Colon (tissue), 2 donors: ENCODE results near the gene SF3A2.

Experiments used
- FAIRE-seq: peaks from 2 replicates; lab custom pipeline; 2012; peaks lifted over from hg19 to GRCh38; lab: Jason Lieb, UNC
- donor health status: control.
- donor health status: control.

SF3A2 gene

DNA sequence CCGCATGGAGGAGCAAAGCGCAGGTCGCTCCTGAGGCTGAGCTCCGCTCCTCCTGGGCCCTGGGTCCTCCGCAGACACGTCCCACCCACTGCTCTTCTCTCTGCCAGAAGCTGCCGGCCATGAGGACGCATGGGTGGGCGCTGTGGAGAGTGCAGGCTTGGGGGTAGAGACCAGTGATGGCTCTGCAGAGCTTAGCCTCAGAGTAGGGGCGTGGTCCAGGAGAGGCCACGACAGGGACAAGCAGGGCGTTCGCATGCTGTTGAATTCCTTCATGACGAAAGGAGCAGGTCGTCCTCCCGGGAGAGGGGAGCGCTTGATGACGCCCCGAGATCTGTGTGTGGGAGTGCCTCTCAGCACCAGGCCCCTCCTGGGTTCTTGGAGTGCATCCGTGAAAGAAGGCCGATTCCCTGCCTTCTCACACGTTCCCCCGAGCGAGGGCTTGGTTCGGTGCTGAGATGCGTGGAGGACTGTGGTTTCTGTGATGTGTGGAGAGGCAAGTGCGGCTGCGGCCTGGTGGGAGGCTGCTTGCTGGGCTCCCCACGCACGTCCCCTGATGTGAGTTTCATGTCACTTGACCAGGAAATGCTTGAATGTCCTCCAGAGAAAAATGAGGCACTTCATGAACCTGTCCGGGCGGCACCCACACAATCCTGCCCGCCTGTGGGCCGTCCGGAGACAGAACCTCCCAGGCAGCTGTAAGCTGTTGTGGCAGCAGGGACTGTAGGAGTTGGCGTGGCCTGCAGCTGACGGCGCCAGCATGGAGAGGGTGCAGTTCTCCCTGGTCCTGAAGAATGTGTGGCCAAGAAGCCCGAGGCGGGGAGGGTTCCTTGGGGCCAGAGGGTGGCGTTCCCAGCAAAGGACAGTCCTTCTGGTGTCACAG lies 4.5 kb downstream of the SF3A2 start:
- FAIRE-seq = no peak

DNA sequence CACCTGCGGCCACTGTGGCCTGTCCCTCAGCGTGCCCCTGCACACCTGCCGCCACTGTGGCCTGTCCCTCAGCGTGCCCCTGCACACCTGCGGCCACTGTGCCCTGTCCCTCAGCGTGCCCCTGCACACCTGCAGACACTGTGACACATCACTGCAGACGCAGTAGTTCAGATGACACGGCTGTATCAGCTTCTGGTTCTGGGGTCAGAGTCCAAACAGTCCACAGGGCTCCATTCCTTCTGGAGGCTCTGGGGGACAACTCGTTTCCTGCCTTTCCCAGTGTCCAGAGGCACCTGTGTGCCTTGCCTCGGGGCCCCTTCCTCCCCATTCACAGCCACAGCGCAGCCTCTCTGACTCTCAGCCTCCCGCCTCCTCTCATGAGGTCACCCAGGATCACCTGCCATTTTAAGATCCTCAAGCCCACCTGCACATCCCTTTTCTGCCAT lies 5.5 kb downstream of the SF3A2 start:
- FAIRE-seq = no peak

DNA sequence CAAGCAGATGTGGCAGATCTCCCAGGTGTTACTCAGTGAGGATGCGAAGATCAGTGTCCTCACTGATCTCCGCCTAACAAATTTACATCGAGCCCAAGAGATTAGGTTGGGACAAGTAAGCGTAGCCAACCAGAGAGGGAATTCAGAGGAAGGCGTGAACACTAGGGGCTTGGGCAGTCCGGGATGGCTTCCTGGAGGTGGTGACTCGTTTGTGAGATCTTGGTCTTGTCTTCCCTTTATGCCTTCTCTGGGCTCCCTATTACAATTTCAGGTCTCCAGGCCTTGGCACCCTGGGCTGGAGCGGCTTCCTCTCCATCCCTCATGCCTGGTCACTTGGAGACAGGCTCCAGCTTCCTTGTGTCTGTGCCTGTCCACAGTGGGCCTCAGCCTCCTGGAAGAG lies 6.2 kb downstream of the SF3A2 start:
- no peak for FAIRE-seq

DNA sequence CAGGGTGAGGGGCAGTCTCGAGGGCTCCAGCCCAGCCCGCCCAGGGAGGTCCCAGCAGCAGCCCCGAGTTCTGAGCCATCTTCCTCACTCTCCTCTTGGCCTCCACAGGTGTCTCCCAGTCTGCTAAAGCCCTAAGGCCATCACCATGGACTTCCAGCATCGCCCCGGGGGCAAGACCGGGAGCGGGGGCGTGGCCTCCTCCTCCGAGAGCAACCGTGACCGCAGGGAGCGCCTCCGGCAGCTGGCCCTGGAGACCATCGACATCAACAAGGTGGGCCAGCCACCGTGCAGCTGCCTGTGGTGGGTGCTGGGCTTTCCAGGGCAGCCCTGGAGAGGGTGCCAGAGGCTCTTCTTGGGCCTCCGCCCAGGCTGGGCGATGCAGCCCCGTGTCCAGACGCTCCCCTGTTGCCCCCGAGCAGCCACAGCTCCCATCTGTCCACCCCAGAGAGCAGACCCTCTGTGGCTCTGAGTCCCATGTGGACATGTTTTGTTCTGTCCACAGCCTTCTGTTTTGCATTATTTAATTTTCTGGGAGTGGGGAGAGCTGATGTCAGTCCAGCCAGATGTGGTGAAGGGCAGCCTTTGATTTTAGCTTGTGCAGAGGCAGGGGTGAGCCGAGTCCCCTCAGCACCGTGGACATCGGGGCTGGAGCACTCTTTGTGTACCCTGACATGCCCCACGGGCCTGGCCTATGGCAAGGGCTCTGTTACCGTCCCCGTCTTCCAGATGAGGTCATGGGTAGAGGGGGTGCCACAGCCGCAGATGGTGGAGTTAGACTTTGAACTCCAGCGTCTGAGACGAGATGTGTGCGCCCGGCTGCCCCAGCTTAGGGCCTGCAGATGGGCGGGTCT lies 6.9 kb downstream of the SF3A2 start:
- no peak for FAIRE-seq

DNA sequence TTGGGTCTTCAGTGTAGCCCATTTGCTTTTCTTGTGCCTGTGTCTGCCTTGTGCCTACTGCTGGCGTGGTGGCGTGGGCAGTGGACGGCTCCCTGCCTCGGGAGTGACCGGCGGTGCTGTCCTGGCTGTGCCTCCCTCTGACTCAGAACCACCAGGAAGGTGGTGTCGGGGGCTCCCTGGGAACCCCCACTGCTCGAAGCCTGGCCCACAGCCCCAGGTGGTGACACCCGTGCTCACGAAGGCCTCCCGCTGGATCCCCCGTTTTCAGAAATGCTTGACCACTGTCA lies 7.4 kb downstream of the SF3A2 start:
- no peak for FAIRE-seq

DNA sequence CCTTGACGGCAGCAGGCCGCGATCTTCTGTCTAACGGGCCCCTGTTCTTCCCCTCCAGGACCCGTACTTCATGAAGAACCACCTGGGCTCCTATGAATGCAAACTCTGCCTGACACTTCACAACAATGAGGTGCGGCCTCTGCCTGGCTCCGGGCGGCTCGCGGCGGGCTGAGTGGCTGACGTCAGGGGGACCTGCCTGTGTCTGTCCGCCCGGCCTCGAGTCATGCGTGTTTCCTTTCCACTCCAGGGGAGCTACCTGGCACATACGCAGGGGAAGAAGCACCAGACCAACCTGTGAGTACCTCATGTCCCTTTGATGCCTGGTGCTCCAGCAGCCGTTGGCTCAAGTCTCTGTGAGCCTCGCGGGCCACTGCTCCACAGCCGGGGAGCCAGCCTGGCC lies 7.9 kb downstream of the SF3A2 start:
- FAIRE-seq = no peak

DNA sequence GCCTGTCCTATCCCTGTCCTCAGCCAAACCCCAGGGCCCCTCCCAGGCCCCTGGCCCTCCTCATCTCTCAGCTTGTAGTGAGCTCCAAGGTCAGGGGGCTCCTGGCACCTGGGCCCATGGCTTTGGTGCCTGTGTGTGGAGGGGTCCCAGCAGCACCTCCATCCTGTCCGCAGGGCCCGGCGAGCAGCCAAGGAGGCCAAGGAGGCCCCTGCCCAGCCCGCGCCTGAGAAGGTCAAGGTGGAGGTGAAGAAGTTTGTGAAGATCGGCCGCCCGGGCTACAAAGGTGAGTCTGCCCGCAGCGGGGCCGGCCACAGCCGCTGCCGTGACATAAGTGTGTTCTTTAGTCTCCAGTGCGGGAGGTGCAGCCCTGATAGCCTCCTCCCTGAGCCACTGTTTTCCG lies 8.6 kb downstream of the SF3A2 start:
- FAIRE-seq = no peak

DNA sequence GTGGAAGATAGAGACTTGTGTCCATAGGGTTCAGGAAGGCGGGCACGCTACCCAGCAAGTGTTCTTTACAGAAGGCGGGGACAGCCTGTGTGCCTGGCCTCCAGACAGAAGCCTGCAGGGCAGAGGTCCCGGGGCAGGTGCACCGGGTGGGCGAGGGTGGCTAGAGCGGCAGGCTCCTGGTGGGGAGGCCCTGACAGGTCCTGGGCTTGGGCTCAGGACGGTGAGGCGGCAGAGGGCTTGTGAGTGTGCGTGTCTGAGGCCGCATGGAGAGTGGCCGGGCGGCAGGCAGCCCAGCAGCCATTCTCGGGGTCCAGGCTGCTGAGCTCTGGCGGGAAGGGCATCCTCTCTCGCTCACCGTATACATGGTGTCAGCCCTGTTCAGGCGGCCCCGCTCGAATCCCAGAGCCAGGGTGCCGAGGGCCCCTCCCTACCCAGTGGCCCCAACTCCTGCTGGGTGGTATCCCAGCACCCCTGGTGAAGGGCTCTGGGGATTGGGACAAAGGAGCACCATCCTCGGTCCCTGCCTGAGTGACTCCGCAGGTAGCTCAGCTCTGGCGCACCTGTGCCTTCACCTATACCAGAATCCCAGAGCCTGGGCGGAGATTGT lies 9.5 kb downstream of the SF3A2 start:
- FAIRE-seq = no peak

DNA sequence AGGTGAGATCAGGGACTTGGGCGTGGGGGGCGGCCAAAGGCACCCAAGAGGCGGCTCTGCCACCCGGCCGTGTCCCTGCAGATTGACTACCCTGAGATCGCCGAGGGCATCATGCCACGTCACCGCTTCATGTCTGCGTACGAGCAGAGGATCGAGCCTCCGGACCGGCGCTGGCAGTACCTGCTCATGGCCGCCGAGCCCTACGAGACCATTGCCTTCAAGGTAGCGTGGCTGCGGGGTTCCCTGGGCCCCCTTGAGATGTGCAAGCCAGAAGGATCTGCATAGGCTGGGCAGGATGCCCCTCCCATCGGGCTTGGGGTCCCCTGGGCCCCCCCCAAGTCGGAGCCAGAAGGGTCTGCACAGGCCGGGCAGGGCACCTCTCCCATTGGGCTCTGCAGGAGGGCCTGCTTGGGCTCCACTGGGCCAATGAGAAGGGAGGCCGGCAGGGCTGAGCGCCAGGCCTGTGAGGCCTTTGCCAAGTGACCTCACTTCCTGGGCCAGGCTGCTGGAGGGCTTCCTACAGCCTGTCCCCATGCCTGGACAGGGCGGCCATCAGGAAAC lies 10.3 kb downstream of the SF3A2 start:
- FAIRE-seq = no peak

DNA sequence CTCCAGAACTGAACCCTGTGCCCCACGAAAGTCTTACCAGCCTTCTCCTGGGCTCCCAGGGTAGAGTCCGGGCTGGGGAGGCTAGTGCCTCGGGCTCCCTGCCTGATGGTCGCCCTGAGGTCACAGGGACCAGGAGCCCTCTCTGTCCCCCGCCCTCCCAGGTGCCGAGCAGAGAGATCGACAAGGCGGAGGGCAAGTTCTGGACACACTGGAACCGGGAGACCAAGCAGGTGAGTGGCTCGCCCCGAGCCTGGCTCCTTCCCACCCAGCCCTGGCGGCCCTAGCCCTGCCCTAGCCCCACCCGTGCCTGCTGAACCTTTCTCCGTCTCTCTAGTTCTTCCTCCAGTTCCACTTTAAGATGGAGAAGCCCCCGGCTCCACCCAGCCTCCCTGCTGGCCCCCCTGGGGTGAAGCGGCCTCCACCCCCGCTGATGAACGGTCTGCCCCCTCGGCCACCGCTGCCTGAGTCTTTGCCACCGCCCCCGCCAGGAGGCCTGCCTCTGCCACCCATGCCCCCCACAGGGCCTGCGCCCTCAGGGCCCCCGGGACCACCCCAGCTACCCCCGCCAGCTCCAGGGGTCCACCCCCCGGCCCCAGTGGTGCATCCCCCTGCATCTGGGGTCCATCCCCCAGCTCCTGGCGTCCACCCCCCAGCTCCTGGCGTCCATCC lies 10.9 kb downstream of the SF3A2 start:
- FAIRE-seq = no peak

DNA sequence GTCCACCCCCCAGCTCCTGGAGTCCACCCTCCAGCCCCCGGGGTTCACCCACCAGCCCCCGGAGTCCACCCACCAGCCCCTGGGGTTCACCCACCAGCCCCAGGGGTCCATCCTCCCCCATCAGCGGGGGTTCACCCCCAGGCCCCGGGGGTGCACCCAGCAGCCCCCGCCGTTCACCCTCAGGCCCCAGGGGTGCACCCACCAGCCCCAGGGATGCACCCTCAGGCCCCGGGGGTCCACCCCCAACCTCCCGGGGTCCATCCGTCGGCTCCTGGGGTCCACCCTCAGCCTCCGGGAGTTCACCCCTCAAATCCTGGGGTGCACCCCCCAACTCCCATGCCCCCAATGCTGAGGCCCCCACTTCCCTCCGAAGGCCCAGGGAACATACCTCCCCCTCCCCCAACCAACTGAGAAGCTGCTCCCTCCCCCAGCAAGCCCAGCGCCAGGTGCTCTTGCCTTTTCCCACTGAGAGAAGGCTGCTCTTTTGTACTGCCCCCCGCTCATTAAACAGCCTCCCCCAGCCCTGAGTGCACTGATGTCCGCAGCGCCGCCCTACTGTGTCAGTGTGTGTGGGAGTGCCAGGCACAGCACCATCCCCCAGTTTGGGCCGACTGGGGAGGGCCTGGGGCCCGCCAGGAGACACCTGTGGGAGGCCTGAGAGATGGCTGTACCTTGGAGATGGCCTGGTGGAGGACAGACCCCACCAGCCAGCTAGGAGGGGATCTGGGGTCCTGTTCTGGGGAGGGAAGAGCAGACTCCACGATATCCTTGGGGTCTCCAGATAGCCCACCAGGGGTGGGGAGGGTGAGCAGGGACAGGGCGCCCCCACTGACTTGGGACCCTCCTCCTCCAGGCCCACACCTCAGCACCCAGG lies 11.7 kb downstream of the SF3A2 start:
- no peak for FAIRE-seq

DNA sequence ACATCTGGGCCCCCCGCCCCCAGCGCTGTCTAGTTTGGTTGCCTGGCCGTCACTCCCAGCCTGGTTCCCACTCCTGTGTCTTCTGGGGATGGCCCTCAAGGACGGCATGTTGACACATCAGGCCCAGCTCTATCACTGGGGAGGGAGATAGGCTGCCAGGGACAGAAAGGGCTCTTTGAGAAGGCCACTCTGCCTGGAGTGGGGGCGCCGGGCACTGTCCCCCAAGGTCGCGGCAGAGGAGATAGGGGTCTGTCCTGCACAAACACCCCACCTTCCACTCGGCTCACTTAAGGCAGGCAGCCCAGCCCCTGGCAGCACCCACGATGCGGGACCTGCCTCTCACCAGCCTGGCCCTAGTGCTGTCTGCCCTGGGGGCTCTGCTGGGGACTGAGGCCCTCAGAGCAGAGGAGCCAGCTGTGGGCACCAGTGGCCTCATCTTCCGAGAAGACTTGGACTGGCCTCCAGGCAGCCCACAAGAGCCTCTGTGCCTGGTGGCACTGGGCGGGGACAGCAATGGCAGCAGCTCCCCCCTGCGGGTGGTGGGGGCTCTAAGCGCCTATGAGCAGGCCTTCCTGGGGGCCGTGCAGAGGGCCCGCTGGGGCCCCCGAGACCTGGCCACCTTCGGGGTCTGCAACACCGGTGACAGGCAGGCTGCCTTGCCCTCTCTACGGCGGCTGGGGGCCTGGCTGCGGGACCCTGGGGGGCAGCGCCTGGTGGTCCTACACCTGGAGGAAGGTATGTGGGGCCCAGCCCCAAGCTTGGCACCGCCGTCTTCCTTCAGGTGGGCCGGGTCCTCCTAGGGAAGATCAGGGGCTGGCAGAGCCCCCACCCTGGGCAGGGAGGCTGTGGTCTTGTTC lies 12.6 kb downstream of the SF3A2 start, which contains the start of gene AMH:
Gene AMH (plus strand): TSS at position 314 of the 857 bp plus-strand sequence. CDS start 10 bp downstream, at position 324.
- no peak for FAIRE-seq

DNA sequence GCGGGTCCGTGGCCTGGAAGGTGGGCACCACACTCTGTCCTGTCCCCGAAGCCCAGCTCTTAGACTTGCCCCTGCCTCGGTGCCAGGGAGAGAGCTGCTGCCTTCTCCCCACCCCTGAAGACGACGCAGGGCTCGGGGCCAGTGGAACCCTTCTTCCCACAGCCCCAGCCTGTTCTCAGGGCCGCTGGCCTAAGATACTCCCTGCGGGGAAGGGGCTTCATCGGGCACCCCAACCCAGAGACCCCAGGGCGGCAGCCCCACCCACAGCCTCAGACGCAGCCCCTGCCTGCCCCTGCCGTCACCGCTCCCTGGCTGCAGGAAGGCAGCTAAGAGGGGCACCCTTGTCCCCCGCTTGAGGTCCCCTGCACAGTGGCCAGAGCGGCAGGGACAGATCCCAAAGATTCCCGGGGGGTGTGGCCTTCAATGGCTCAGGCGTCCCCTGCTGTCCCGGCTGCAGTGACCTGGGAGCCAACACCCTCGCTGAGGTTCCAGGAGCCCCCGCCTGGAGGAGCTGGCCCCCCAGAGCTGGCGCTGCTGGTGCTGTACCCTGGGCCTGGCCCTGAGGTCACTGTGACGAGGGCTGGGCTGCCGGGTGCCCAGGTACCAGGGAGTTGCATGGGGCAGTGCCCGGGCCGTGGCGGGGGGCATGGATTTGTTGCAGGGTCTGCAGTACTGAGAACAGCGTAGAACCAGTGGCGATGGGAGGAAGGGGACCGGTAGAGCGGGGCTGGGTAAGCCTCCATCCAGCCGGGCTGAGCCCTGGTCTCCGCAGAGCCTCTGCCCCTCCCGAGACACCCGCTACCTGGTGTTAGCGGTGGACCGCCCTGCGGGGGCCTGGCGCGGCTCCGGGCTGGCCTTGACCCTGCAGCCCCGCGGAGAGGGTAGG lies 13.5 kb downstream of the SF3A2 start:
- no peak for FAIRE-seq

DNA sequence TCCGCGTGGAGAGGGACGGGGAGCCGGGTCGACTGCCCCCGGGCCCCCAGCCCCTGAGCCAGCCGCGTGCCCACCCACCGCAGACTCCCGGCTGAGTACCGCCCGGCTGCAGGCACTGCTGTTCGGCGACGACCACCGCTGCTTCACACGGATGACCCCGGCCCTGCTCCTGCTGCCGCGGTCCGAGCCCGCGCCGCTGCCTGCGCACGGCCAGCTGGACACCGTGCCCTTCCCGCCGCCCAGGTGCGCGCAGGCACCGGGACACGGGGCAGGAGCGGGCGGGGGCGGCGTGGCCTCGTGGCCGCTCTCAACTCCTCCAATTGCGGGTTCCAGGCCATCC lies 14.1 kb downstream of the SF3A2 start:
- FAIRE-seq = no peak

DNA sequence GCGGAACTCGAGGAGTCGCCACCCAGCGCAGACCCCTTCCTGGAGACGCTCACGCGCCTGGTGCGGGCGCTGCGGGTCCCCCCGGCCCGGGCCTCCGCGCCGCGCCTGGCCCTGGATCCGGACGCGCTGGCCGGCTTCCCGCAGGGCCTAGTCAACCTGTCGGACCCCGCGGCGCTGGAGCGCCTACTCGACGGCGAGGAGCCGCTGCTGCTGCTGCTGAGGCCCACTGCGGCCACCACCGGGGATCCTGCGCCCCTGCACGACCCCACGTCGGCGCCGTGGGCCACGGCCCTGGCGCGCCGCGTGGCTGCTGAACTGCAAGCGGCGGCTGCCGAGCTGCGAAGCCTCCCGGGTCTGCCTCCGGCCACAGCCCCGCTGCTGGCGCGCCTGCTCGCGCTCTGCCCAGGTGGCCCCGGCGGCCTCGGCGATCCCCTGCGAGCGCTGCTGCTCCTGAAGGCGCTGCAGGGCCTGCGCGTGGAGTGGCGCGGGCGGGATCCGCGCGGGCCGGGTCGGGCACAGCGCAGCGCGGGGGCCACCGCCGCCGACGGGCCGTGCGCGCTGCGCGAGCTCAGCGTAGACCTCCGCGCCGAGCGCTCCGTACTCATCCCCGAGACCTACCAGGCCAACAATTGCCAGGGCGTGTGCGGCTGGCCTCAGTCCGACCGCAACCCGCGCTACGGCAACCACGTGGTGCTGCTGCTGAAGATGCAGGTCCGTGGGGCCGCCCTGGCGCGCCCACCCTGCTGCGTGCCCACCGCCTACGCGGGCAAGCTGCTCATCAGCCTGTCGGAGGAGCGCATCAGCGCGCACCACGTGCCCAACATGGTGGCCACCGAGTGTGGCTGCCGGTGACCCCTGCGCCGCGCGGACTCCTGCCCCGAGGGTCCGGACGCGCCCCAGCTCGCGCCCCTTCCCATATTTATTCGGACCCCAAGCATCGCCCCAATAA lies 14.8 kb downstream of the SF3A2 start:
- no peak for FAIRE-seq

DNA sequence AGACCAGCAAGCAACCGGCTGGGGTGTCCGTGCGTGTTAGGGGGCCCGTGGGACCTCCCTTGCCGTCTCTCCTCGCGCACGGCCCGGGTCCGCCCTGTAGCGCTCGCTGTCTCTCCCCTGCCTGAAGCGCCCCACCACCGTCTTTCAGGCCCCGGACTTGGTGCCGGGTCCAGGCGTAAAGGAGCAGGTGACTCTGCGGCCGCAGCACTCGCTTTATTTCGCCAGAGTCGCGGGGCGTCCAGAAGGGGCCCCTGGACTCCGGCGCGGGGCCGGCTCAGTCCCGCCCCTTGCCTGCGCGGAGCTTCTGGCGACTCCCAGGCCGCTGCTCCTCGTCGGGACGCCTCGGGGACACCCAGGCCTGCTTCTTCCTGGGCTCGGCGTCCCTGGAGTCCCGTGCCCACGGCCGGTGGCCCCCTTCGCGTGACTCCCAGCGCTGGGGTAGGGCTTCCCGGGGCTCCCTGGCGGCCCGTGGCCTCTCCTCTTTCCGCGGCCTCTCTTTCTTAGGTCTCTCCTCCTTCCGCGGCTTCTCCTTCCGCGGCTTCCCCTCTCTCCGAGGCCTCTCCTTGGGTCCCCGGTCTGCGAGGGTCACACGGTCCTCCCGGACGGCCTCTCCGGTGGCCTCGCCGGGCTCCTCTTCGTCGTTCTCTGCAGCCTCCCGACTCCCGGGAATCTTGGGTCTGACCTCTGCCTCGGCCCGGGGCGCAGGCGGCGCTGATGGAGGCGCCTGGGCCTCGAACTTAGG lies 15.6 kb downstream of the SF3A2 start:
- FAIRE-seq = no peak

DNA sequence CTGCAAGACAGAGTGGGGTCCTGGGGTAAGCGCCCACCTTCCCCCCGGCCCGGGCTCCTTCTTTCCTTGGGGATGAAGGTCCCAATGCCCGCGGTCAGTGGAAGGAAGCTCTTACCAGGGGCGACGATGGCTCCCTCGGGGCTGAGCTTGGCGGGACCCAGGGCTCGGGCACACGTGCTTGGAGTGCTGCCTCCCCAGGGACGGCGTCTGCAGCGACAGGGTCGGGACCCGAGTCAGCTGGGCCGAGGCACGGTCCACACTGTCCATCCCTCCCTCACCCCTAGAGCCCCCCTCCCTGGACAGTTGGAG lies 16.1 kb downstream of the SF3A2 start:
- no peak for FAIRE-seq
